ENCODE data around the gene CAPN3.
"Not testable (repeated sequence)": the region's sequence is repeated elsewhere in the genome, so short reads cannot be mapped to it uniquely, and the experiment has no call there.

Gene CAPN3
- 1.0 to 6.1 reads per million in 2 experiments for total RNA-seq

GRCh38 chr15:42359249-42359648, at the start of gene CAPN3:
TSS of gene CAPN3 (plus strand) at chr15:42359501. CDS start at chr15:42359806, 305 bp downstream.
- DNase-seq (ENCODE audit: low read depth), result no peak

GRCh38 chr15:42313463-42313862, 45.8 kb upstream of the CAPN3 start:
- no peak for DNase-seq (ENCODE audit: low read depth)

- no peak for DNase-seq (ENCODE audit: low read depth)
Measured at GRCh38 chr15:42314818-42315217, 44.5 kb upstream of the CAPN3 start.

- DNase-seq (ENCODE audit: low read depth), result no peak
Measured at GRCh38 chr15:42315521-42315920, 43.8 kb upstream of the CAPN3 start.

GRCh38 chr15:42316282-42316805, 43.0 kb upstream of the CAPN3 start:
- DNase-seq (ENCODE audit: low read depth), result not testable (repeated sequence)

GRCh38 chr15:42319206-42319605, 40.1 kb upstream of the CAPN3 start:
- DNase-seq (ENCODE audit: low read depth), result no peak

- DNase-seq (ENCODE audit: low read depth), result no peak
Measured at GRCh38 chr15:42324308-42324707, 35.0 kb upstream of the CAPN3 start.

- no peak for DNase-seq (ENCODE audit: low read depth)
Measured at GRCh38 chr15:42329161-42329560, 30.1 kb upstream of the CAPN3 start.

GRCh38 chr15:42329992-42330391, 29.3 kb upstream of the CAPN3 start:
- DNase-seq (ENCODE audit: low read depth), result no peak

GRCh38 chr15:42331235-42331634, 28.1 kb upstream of the CAPN3 start:
- no peak for DNase-seq (ENCODE audit: low read depth)

GRCh38 chr15:42332331-42332730, 27.0 kb upstream of the CAPN3 start:
- no peak for DNase-seq (ENCODE audit: low read depth)

- DNase-seq (ENCODE audit: low read depth), result no peak
Measured at GRCh38 chr15:42335074-42335473, 24.2 kb upstream of the CAPN3 start.

GRCh38 chr15:42336650-42337049, 22.7 kb upstream of the CAPN3 start:
- not testable (repeated sequence) for DNase-seq (ENCODE audit: low read depth)

- not testable (repeated sequence) for DNase-seq (ENCODE audit: low read depth)
Measured at GRCh38 chr15:42337104-42337503, 22.2 kb upstream of the CAPN3 start.

- DNase-seq (ENCODE audit: low read depth), result no peak
Measured at GRCh38 chr15:42338500-42338899, 20.8 kb upstream of the CAPN3 start.

- no peak for DNase-seq (ENCODE audit: low read depth)
Measured at GRCh38 chr15:42343596-42344232, 15.6 kb upstream of the CAPN3 start.

GRCh38 chr15:42344763-42345162, 14.5 kb upstream of the CAPN3 start:
- DNase-seq (ENCODE audit: low read depth), result no peak

- DNase-seq (ENCODE audit: low read depth), result no peak
Measured at GRCh38 chr15:42345504-42345903, 13.8 kb upstream of the CAPN3 start.

GRCh38 chr15:42348083-42348482, 11.2 kb upstream of the CAPN3 start:
- no peak for DNase-seq (ENCODE audit: low read depth)

GRCh38 chr15:42349186-42349585, 10.1 kb upstream of the CAPN3 start:
- DNase-seq (ENCODE audit: low read depth), result no peak

GRCh38 chr15:42352401-42352800, 6.9 kb upstream of the CAPN3 start:
- DNase-seq (ENCODE audit: low read depth), result no peak

GRCh38 chr15:42353061-42353460, 6.2 kb upstream of the CAPN3 start:
- no peak for DNase-seq (ENCODE audit: low read depth)

GRCh38 chr15:42354824-42355223, 4.5 kb upstream of the CAPN3 start:
- no peak for DNase-seq (ENCODE audit: low read depth)

GRCh38 chr15:42355291-42355690, 4.0 kb upstream of the CAPN3 start:
- DNase-seq (ENCODE audit: low read depth), result no peak

All from T follicular helper cell (primary cell).